GM23338 (cell line): Measurements from ENCODE around the gene PDCD4. TPM values are rescaled to one million over a fixed set of nuclear protein-coding genes. Genes with fewer than 3 reads are reported as not detected.
A peak's percentile ranks its signal among the peaks of the same experiment; 100 is the strongest.

ENCODE experiments used
- ATAC-seq: fragments of 200-7000 bp; cut with Tn5 transposase; 3 replicates; pipeline ENCODE4 v1.9.1; 2020
- DNase-seq: peaks from one replicate; pipeline ENCODE4 v3.0.0-alpha.2; 2015; ENCODE audit warnings: low spot score
- H2AFZ ChIP-seq: fragments of 200-600 bp; sonication (generic); 2 replicates; pipeline ENCODE4 v1.8.0; 2016; ENCODE audit warnings: antibody characterized with exemption, mild to moderate bottlenecking, moderate library complexity
- H3F3A ChIP-seq: fragments of 200-600 bp; sonication (generic); replicated peaks from 2 replicates; pipeline ENCODE4 v1.8.0; 2017; ENCODE audit warnings: antibody characterized with exemption, mixed run types, low read depth
- H3K27ac ChIP-seq: fragments of 200-600 bp; sonication (generic); 2 replicates; pipeline ENCODE4 v1.6.1; 2016; ENCODE audit warnings: low read depth
- H3K27me3 ChIP-seq: fragments of 200-600 bp; sonication (generic); 2 replicates; pipeline ENCODE4 v1.8.0; 2016; ENCODE audit warnings: mild to moderate bottlenecking, mixed run types, moderate library complexity; ENCODE audit not compliant: insufficient read depth
- H3K36me3 ChIP-seq: fragments of 200-600 bp; sonication (generic); 2 replicates; pipeline ENCODE4 v1.8.0; 2016; ENCODE audit warnings: mild to moderate bottlenecking; ENCODE audit not compliant: insufficient read depth
- H3K4me1 ChIP-seq: fragments of 200-600 bp; sonication (generic); 2 replicates; pipeline ENCODE4 v1.8.0; 2016; ENCODE audit warnings: mild to moderate bottlenecking, moderate library complexity; ENCODE audit not compliant: insufficient read depth
- H3K4me2 ChIP-seq: fragments of 200-600 bp; sonication (generic); 2 replicates; pipeline ENCODE4 v1.7.1; 2017; ENCODE audit warnings: mixed run types
- H3K4me3 ChIP-seq: fragments of 200-600 bp; sonication (generic); 2 replicates; pipeline ENCODE4 v1.6.1; 2016; ENCODE audit warnings: mixed run types
- H3K79me2 ChIP-seq: fragments of 200-600 bp; sonication (generic); replicated peaks from 2 replicates; pipeline ENCODE4 v1.8.0; 2017; ENCODE audit warnings: mild to moderate bottlenecking; ENCODE audit not compliant: insufficient read depth
- H3K9me2 ChIP-seq: fragments of 200-600 bp; sonication (generic); 2 replicates; pipeline ENCODE4 v1.8.0; 2017; ENCODE audit not compliant: insufficient read depth
- H4K20me1 ChIP-seq: fragments of 200-600 bp; sonication (generic); replicated peaks from 2 replicates; pipeline ENCODE4 v1.8.0; 2017; ENCODE audit warnings: mild to moderate bottlenecking; ENCODE audit not compliant: insufficient read depth
- H3K27ac Mint-ChIP-seq: 2 replicates; pipeline ENCODE4 v1.8.0; 2020; ENCODE audit warnings: inconsistent platforms, mild to moderate bottlenecking, moderate library complexity, mixed read lengths
- H3K27me3 Mint-ChIP-seq: 3 replicates; pipeline ENCODE4 v1.8.0; 2022; ENCODE audit warnings: low read depth, mild to moderate bottlenecking, moderate library complexity, mixed read lengths, inconsistent platforms; ENCODE audit not compliant: insufficient read depth, poor library complexity
- H3K36me3 Mint-ChIP-seq: 3 replicates; pipeline ENCODE4 v1.8.0; 2021; ENCODE audit warnings: low read depth, mild to moderate bottlenecking, inconsistent platforms, moderate library complexity, mixed read lengths
- H3K4me1 Mint-ChIP-seq: 3 replicates; pipeline ENCODE4 v1.8.0; 2020; ENCODE audit warnings: mild to moderate bottlenecking, inconsistent platforms, mixed read lengths
- H3K4me3 Mint-ChIP-seq: 3 replicates; pipeline ENCODE4 v1.8.0; 2021; ENCODE audit warnings: moderate library complexity, mild to moderate bottlenecking, inconsistent platforms, mixed read lengths
- H3K9me3 Mint-ChIP-seq: 3 replicates; pipeline ENCODE4 v1.8.0; 2020; ENCODE audit warnings: moderate library complexity, mild to moderate bottlenecking, inconsistent platforms, mixed read lengths
- CREB1 ChIP-seq: fragments of 250-450 bp; sonication (Bioruptor Pico); IDR thresholded peaks from 2 replicates; pipeline ENCODE4 v1.5.0; 2020; ENCODE audit warnings: low read depth, mild to moderate bottlenecking, moderate library complexity
- CTCF ChIP-seq, 2 experiments: fragments of 200-600 bp in 1 of 2; sonication (generic) in 1 of 2; conservative IDR thresholded peaks; 2 replicates each; pipeline versions ENCODE4 v1.5.1 to v1.6.1; 2016 to 2017; ENCODE audit warnings: antibody characterized with exemption in 2 of 2, low read depth in 2 of 2, mild to moderate bottlenecking in 2 of 2, moderate library complexity in 1 of 2
- EZH2 ChIP-seq: fragments of 200-600 bp; sonication (generic); IDR thresholded peaks from one replicate; pipeline ENCODE4 v1.8.0; 2017; ENCODE audit warnings: antibody characterized with exemption, mild to moderate bottlenecking, low read depth; ENCODE audit not compliant: unreplicated experiment
- EZH2phosphoT487 ChIP-seq: fragments of 200-600 bp; sonication (generic); IDR thresholded peaks from one replicate; pipeline ENCODE4 v1.8.1; 2018; ENCODE audit warnings: antibody characterized with exemption; ENCODE audit not compliant: unreplicated experiment
- JUNB ChIP-seq: IDR thresholded peaks from one replicate; pipeline ENCODE4 v1.6.1; 2016; ENCODE audit warnings: antibody characterized with exemption; ENCODE audit not compliant: unreplicated experiment
- STAT1 ChIP-seq: IDR thresholded peaks from one replicate; pipeline ENCODE4 v1.6.1; 2016; ENCODE audit warnings: antibody characterized with exemption; ENCODE audit not compliant: unreplicated experiment
- ZNF114 ChIP-seq: fragments of 250-450 bp; sonication (Bioruptor Pico); IDR thresholded peaks from 2 replicates; pipeline ENCODE4 v1.5.0; 2020; ENCODE audit warnings: mild to moderate bottlenecking, moderate library complexity
- ZNF331 ChIP-seq: fragments of 250-450 bp; sonication (Bioruptor Pico); IDR thresholded peaks from 2 replicates; pipeline ENCODE4 v1.5.0; 2020; ENCODE audit warnings: low read depth, mild to moderate bottlenecking, moderate library complexity
- ZNF462 ChIP-seq: fragments of 250-450 bp; sonication (Bioruptor Pico); IDR thresholded peaks from 2 replicates; pipeline ENCODE4 v1.5.0; 2020; ENCODE audit warnings: mild to moderate bottlenecking, moderate library complexity
- polyA plus RNA-seq: library from polyadenylated mRNA; unstranded; fragments of >200 nt; fragmentation: Nextera tagmentation; extraction: Ambion mirVana; gene quantifications from 2 replicates; pipeline ENCODE4 v1.2.1, GENCODE V29; 2016
- total RNA-seq: library from RNA; depleted of rRNA; stranded (reverse); fragments of >200 nt; shearing (Covaris generic); gene quantifications from 2 replicates; pipeline ENCODE4 v1.2.3, GENCODE V29; 2014

Gene PDCD4
- total and polyA plus RNA-seq, 2 experiments from 2014 or later, result 10.1 to 18.0 TPM

- Mint-ChIP-seq H3K4me1 (peaks cover 21% of the 10 kb centered on the region), H3K9me3 (no peaks in the 10 kb centered on the region), H3K27me3 (peaks cover 3% of the 10 kb centered on the region), H3K4me3 (no peak overlapping the region), H3K27ac (no peak overlapping the region), H3K36me3 (no peaks in the 10 kb centered on the region)
- no peaks in the 10 kb centered on the region for H3F3A ChIP-seq
- TF ChIP-seq EZH2 (no peak), ZNF331 (CRISPR knock-in tag) (no peak), ZNF114 (CRISPR knock-in tag) (no peak), CREB1 (CRISPR knock-in tag) (no peak), JUNB (no peak), CTCF (conservative IDR thresholded peaks at IDR 0.05; ENCODE audit: low read depth in 2 of 2) (no peak)
- H3K4me3 ChIP-seq, result no peak overlapping the region
- H3K36me3 ChIP-seq, result no peaks in the 10 kb centered on the region
- DNase-seq (peak; percentile 67), ATAC-seq (peak; percentile 70)
- H2AFZ ChIP-seq, result peak overlapping the region; percentile 65; the same call in 1 of the 2 replicates
- H3K9me2 ChIP-seq, result no peaks in the 10 kb centered on the region
- no peaks in the 10 kb centered on the region for H3K79me2 ChIP-seq
- H3K27ac ChIP-seq, result no peak overlapping the region
- 0 out of 2 replicates have a peak, but pooled peaks cover 5% of the 10 kb centered on the region for H3K4me1 ChIP-seq
- H3K27me3 ChIP-seq, result no peaks in the 10 kb centered on the region
- H4K20me1 ChIP-seq, result no peaks in the 10 kb centered on the region
- no peak overlapping the region for H3K4me2 ChIP-seq
Observed at GRCh38 chr10:110834629-110835301, 37.0 kb upstream of the PDCD4 start.

GRCh38 chr10:110835841-110836240 is 35.9 kb upstream of the PDCD4 start:
- H4K20me1 ChIP-seq, result no peaks in the 10 kb centered on the region
- ATAC-seq (no peak), DNase-seq (no peak)
- no peak for TF ChIP-seq EZH2phosphoT487
- H3K4me2 ChIP-seq, result no peak overlapping the region
- H3K4me1 ChIP-seq, result 0 out of 2 replicates have a peak, but pooled peaks cover 5% of the 10 kb centered on the region
- H3K36me3 Mint-ChIP-seq, result no peaks in the 10 kb centered on the region
- H3K4me3 Mint-ChIP-seq, result no peak overlapping the region
- no peaks in the 10 kb centered on the region for H3K79me2 ChIP-seq
- no peaks in the 10 kb centered on the region for H3K36me3 ChIP-seq
- H3F3A ChIP-seq, result no peaks in the 10 kb centered on the region
- no peak overlapping the region for H3K27ac Mint-ChIP-seq
- H3K27me3 ChIP-seq, result no peaks in the 10 kb centered on the region
- H3K9me3 Mint-ChIP-seq, result no peaks in the 10 kb centered on the region
- H3K27me3 Mint-ChIP-seq, result no peaks in the 10 kb centered on the region
- peaks cover 21% of the 10 kb centered on the region for H3K4me1 Mint-ChIP-seq
- no peak overlapping the region for H3K4me3 ChIP-seq
- no peak overlapping the region; the same call in 1 of the 2 replicates for H2AFZ ChIP-seq
- no peaks in the 10 kb centered on the region; the same call in 1 of the 2 replicates for H3K9me2 ChIP-seq
- H3K27ac ChIP-seq, result no peak overlapping the region

- TF ChIP-seq STAT1 (no peak), ZNF462 (CRISPR knock-in tag) (no peak)
- H3K4me2 ChIP-seq, result no peak overlapping the region
- ATAC-seq, result no peak
- H2AFZ ChIP-seq, result no peak overlapping the region
- H3K4me3 ChIP-seq, result no peak overlapping the region
- no peaks in the 10 kb centered on the region for H4K20me1 ChIP-seq
- H3K27ac ChIP-seq, result no peak overlapping the region
- H3K36me3 ChIP-seq, result no peaks in the 10 kb centered on the region
- H3K79me2 ChIP-seq, result no peaks in the 10 kb centered on the region
- H3K9me2 ChIP-seq, result no peaks in the 10 kb centered on the region; the same call in 1 of the 2 replicates
- Mint-ChIP-seq H3K9me3 (no peaks in the 10 kb centered on the region), H3K27me3 (no peaks in the 10 kb centered on the region), H3K36me3 (no peaks in the 10 kb centered on the region), H3K4me1 (peaks cover 21% of the 10 kb centered on the region), H3K4me3 (no peak overlapping the region), H3K27ac (no peak overlapping the region)
- no peaks in the 10 kb centered on the region for H3K27me3 ChIP-seq
- H3K4me1 ChIP-seq, result 0 out of 2 replicates have a peak, but pooled peaks cover 6% of the 10 kb centered on the region
- no peak for DNase-seq
- H3F3A ChIP-seq, result no peaks in the 10 kb centered on the region
Observed at GRCh38 chr10:110836706-110837105, 35.0 kb upstream of the PDCD4 start.
